ENCODE results near the gene WDR49.

DNA sequence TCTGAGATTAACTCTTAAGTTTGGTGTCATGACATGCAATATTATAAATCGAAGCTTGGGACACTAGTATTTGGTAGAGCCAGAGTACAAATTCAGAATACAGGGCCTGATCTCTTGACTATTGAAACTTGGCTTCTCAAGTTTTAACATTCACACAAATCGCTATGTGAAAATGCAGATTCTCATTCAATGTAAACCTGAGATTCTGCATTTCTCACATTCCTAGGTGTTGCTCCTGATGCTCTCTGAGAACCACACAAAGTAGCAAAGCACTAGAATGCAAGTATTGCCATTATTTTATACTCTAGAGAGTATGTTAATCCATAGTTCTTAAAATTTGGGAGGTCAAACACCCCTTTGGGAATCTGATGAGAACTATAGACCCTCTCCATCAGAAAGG lies 47.9 kb downstream of the WDR49 start:
- TF ChIP-seq CTCF (IDR thresholded peaks at IDR 0.05; ENCODE audit: low read length) (no peak), EZH2 (IDR thresholded peaks at IDR 0.05; ENCODE audit: borderline replicate concordance, low read length) (no peak)
